Measurements from ENCODE around the gene TGFBR3.

TGFBR3 gene

DNA sequence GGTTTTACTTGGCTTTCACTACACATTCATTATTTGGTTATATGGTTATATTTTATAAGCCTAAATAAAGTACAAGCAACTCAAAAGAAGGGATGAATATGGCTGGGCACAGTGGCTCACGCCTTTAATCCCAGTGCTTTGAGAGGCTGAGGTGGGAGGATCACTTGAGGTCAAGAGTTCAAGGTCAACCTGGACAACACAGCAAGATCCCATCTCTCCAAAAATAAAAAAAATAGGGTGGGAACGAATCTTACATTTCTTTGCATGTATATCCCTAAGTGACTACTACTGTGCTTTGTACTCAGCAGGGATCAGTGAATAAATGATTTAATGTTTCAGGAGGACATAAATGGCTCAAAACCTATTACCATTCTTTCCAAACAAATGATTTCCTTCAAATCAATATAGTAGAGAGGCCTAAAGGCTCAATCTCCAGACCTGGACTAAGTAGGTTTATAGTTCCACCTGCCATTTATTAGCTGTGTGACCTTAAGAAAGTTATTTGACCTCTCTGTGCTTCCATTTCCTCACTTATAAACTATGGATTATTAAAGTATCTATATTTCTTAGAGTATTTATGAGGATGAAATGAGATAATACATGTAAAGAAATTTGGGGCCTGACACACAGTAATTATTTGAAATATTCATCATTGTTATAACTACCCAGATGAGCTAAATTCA is 28.3 kb downstream of the TGFBR3 start:
- Histone ChIP-seq H3K4me3 (ENCODE audit: low read depth, low read length, poor library complexity, severe bottlenecking) (no peak overlapping the region), H4K20me1 (ENCODE audit: insufficient read depth, low read length) (no peaks in the 10 kb centered on the region), H3K36me3 (ENCODE audit: insufficient read depth, low read length) (no peaks in the 10 kb centered on the region), H3K9me3 (ENCODE audit: low read length) (no peaks in the 10 kb centered on the region), H3K27me3 (ENCODE audit: insufficient read depth, low read length) (no peaks in the 10 kb centered on the region), H3K9ac (ENCODE audit: low read length) (no peak overlapping the region), H3K9me2 (ENCODE audit: low read depth, low read length) (no peaks in the 10 kb centered on the region), H3F3A (ENCODE audit: insufficient read depth, low read length) (no peaks in the 10 kb centered on the region), H3K4me1 (ENCODE audit: insufficient read depth, low read length, severe bottlenecking) (no peaks in the 10 kb centered on the region), H3K4me2 (ENCODE audit: low read length) (no peak overlapping the region), H3K79me2 (ENCODE audit: insufficient read depth, low read length) (no peaks in the 10 kb centered on the region), H2AFZ (ENCODE audit: low read length) (no peak overlapping the region), H3K27ac (ENCODE audit: low read depth, low read length, poor library complexity, severe bottlenecking) (no peak overlapping the region)
- TF ChIP-seq, protein P1, sequence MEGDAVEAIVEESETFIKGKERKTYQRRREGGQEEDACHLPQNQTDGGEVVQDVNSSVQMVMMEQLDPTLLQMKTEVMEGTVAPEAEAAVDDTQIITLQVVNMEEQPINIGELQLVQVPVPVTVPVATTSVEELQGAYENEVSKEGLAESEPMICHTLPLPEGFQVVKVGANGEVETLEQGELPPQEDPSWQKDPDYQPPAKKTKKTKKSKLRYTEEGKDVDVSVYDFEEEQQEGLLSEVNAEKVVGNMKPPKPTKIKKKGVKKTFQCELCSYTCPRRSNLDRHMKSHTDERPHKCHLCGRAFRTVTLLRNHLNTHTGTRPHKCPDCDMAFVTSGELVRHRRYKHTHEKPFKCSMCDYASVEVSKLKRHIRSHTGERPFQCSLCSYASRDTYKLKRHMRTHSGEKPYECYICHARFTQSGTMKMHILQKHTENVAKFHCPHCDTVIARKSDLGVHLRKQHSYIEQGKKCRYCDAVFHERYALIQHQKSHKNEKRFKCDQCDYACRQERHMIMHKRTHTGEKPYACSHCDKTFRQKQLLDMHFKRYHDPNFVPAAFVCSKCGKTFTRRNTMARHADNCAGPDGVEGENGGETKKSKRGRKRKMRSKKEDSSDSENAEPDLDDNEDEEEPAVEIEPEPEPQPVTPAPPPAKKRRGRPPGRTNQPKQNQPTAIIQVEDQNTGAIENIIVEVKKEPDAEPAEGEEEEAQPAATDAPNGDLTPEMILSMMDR (IDR thresholded peaks at IDR 0.05; ENCODE audit: low read length) = no peak
- no peak for TF ChIP-seq EZH2 (IDR thresholded peaks at IDR 0.05; ENCODE audit: borderline replicate concordance, low read length)

DNA sequence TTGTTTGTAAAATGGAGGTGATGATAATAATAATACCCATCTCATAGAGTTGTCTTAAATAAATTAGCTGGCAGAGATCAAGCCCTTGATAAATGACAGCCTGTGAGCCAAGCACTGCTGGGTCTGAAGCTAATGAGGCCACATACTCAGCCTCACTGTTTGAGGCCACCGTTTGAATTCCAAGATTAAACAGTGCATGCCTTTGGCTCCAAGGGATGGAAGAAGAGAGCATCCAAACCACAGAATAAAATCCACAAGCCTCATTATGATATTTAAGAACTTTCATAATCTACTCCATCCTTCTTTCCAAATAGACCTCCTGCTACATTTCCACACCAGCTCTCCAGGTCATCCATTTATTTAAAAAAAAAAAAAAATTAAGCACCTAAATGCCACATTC is 29.0 kb downstream of the TGFBR3 start:
- no peaks in the 10 kb centered on the region for H3K79me2 ChIP-seq (ENCODE audit: insufficient read depth, low read length)
- H3K4me1 ChIP-seq (ENCODE audit: insufficient read depth, low read length, severe bottlenecking) = no peaks in the 10 kb centered on the region
- H4K20me1 ChIP-seq (ENCODE audit: insufficient read depth, low read length) = no peaks in the 10 kb centered on the region
- no peaks in the 10 kb centered on the region for H3F3A ChIP-seq (ENCODE audit: insufficient read depth, low read length)
- TF ChIP-seq, protein P1 (IDR thresholded peaks at IDR 0.05; ENCODE audit: low read length) = no peak
- TF ChIP-seq EZH2 (IDR thresholded peaks at IDR 0.05; ENCODE audit: borderline replicate concordance, low read length) = no peak
- no peaks in the 10 kb centered on the region for H3K36me3 ChIP-seq (ENCODE audit: insufficient read depth, low read length)
- H3K9ac ChIP-seq (ENCODE audit: low read length) = no peak overlapping the region
- H3K27ac ChIP-seq (ENCODE audit: low read depth, low read length, poor library complexity, severe bottlenecking) = no peak overlapping the region
- H2AFZ ChIP-seq (ENCODE audit: low read length) = no peak overlapping the region
- no peak overlapping the region for H3K4me2 ChIP-seq (ENCODE audit: low read length)
- no peaks in the 10 kb centered on the region for H3K9me2 ChIP-seq (ENCODE audit: low read depth, low read length)
- no peak overlapping the region for H3K4me3 ChIP-seq (ENCODE audit: low read depth, low read length, poor library complexity, severe bottlenecking)
- no peaks in the 10 kb centered on the region for H3K9me3 ChIP-seq (ENCODE audit: low read length)
- H3K27me3 ChIP-seq (ENCODE audit: insufficient read depth, low read length) = no peaks in the 10 kb centered on the region

DNA sequence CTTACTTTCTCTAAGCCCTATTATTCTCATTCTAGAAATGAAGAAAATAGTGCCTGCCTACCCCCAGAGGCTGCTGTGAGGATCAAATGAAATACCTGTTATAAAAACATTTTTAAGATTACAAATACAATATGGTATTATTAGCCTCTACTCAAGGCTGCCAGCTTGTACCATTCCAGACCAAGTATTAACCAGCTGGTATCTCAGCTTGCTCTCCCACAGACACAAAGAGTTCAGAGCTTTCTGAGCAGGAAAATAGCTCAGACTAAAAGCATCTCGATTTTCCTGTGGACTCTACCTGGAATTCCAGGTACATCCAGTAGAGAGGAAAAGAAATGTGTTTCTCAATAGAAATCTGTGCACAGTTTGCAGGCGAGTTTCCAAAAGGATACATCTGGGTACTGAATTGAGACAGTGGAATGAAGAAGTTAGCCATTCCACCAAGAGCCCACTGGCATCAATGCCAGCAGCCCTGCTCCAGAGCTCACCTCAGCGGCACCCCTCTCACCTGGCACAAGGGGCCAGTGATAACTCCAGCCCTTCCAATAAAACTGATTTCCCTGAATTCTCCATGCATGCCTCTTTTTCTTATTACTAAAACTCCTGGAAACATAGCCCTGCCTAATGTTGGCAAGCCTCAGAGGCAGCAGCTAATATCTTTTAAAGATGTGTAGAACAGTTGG is 31.0 kb downstream of the TGFBR3 start:
- H4K20me1 ChIP-seq (ENCODE audit: insufficient read depth, low read length) = no peaks in the 10 kb centered on the region
- H3K27me3 ChIP-seq (ENCODE audit: insufficient read depth, low read length) = no peaks in the 10 kb centered on the region
- no peaks in the 10 kb centered on the region for H3K9me3 ChIP-seq (ENCODE audit: low read length)
- no peaks in the 10 kb centered on the region for H3K9me2 ChIP-seq (ENCODE audit: low read depth, low read length)
- no peak overlapping the region for H3K4me2 ChIP-seq (ENCODE audit: low read length)
- no peak overlapping the region for H2AFZ ChIP-seq (ENCODE audit: low read length)
- H3K79me2 ChIP-seq (ENCODE audit: insufficient read depth, low read length) = no peaks in the 10 kb centered on the region
- H3K4me3 ChIP-seq (ENCODE audit: low read depth, low read length, poor library complexity, severe bottlenecking) = no peak overlapping the region
- no peak overlapping the region for H3K27ac ChIP-seq (ENCODE audit: low read depth, low read length, poor library complexity, severe bottlenecking)
- no peaks in the 10 kb centered on the region for H3K36me3 ChIP-seq (ENCODE audit: insufficient read depth, low read length)
- TF ChIP-seq EZH2 (IDR thresholded peaks at IDR 0.05; ENCODE audit: borderline replicate concordance, low read length) = no peak
- TF ChIP-seq, protein P1 (IDR thresholded peaks at IDR 0.05; ENCODE audit: low read length) = no peak
- H3F3A ChIP-seq (ENCODE audit: insufficient read depth, low read length) = no peaks in the 10 kb centered on the region
- no peaks in the 10 kb centered on the region for H3K4me1 ChIP-seq (ENCODE audit: insufficient read depth, low read length, severe bottlenecking)
- no peak overlapping the region for H3K9ac ChIP-seq (ENCODE audit: low read length)
